ENCODE data around the gene STK10.

DNA sequence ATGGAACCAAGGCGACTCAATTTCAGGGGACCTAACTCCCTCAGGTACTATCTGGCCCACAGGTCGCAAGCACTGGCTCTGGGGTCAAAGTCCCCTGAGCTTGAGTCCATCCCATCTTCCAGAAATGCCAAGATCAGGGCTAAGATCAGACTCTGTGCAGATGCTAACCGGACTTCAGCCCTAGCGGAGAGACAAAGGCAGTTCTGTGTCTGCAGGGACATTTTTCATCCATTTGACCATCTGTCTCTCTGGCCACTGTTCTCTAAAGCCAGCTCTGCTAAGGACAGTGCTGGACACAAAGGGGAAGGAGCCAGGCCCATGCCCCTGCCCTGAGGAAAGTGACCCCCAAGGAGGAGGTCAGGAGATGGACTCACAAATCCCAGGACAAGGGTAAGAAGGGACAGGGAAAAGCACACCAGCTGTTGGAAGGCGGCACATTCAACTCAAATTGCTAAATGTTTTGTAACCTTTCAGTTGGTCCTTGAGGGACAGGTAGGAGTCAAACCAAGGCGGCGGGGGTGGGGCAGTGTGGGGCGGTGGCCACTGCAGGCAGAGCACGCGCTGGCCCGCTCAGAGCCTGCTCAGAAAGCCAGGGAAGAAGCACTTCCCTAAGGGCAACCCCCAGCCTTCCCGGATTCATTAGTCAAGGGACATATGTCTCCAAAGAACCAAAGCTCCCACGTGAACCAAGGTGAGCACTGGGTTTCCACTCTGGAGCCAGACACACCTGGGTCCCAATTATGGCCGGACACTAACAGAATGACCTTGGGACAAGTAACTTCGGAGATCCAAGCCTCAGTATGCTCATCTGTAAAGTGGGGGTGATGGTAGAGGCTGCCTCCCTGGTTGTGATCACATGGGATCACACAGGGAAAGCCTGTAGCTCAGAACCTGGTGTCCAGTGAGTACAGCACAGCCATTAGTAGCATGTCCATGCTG is 42.8 kb downstream of the STK10 start:
- no peak for TF ChIP-seq POLR2A (IDR thresholded peaks at IDR 0.05)
- TF ChIP-seq, protein P1, sequence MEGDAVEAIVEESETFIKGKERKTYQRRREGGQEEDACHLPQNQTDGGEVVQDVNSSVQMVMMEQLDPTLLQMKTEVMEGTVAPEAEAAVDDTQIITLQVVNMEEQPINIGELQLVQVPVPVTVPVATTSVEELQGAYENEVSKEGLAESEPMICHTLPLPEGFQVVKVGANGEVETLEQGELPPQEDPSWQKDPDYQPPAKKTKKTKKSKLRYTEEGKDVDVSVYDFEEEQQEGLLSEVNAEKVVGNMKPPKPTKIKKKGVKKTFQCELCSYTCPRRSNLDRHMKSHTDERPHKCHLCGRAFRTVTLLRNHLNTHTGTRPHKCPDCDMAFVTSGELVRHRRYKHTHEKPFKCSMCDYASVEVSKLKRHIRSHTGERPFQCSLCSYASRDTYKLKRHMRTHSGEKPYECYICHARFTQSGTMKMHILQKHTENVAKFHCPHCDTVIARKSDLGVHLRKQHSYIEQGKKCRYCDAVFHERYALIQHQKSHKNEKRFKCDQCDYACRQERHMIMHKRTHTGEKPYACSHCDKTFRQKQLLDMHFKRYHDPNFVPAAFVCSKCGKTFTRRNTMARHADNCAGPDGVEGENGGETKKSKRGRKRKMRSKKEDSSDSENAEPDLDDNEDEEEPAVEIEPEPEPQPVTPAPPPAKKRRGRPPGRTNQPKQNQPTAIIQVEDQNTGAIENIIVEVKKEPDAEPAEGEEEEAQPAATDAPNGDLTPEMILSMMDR (IDR thresholded peaks at IDR 0.05) = no peak

Data from body of pancreas (tissue), 4 donors.